GM12864 (cell line): ENCODE data around the gene MAP4.

Source experiments
- DNase-seq: peaks from one replicate; pipeline ENCODE4 v3.0.0-alpha.2; 2011; ENCODE audit warnings: low read depth
- H3K4me3 ChIP-seq: 2 replicates; pipeline ENCODE4 v1.5.1; 2011; ENCODE audit warnings: mild to moderate bottlenecking, low read depth, low read length, control low read depth
- CTCF ChIP-seq: IDR thresholded peaks from 2 replicates; pipeline ENCODE4 v1.5.1; 2011; ENCODE audit warnings: low read depth, mild to moderate bottlenecking, moderate library complexity, low read length, control low read depth, inconsistent platforms; ENCODE audit errors: missing control alignments

The MAP4 gene

GRCh38 chr3:47971081-47971480 is 45.1 kb downstream of the MAP4 start:
- no peak for TF ChIP-seq CTCF
- no peak for DNase-seq
- no peak overlapping the region for H3K4me3 ChIP-seq

- H3K4me3 ChIP-seq: no peak overlapping the region
- no peak for TF ChIP-seq CTCF
- DNase-seq: no peak
Measured at GRCh38 chr3:47964740-47965139, 51.5 kb downstream of the MAP4 start.

- no peak for DNase-seq
- no peak for TF ChIP-seq CTCF
Measured at GRCh38 chr3:47961815-47962606, 54.2 kb downstream of the MAP4 start.

DNA sequence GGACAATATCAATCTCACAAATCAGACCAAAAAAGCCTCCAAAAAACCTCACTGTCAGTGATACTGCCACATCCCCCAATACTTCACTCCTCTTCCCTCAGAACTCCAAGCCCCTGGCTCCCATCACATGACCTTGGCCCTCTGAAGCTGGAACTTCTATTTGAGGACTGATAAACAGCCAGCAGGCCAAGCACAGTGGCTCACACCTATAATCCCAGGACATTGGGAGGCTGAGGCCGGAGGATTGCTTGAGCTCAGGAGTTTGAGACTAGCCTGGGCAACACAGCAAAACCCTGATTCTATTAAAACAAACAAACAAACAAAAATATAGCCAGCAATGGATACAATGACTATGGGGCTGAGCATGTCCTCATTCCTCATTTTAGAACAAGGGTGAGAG is 55.2 kb downstream of the MAP4 start:
- no peak for TF ChIP-seq CTCF
- no peak overlapping the region for H3K4me3 ChIP-seq
- DNase-seq: no peak

More at GRCh38 chr3:47961815-47962606, 54.2 kb downstream of the MAP4 start:
- H3K4me3 ChIP-seq: no peak overlapping the region

GRCh38 chr3:47956521-47956920 is 59.7 kb downstream of the MAP4 start:
- no peak for DNase-seq
- no peak for TF ChIP-seq CTCF
- no peak overlapping the region for H3K4me3 ChIP-seq

DNA sequence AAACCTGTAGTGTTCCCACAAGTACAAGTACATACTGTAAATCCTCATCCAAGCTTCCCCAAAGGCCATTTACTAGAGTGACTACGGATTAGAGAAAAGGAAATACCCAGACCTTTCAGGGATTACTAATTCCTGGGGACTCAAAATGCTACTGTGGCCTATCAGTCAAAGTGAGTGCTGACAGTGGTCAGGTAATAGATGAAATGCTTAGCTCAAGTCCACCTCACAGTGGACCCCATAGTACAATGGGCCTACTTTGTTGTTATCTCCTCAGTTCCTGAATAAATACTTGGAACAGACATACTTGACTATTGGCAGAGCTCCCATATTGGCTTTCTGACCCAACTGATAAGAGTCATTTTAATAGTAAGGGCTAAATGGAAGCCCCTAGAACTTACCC is 61.6 kb downstream of the MAP4 start:
- DNase-seq: no peak
- no peak overlapping the region for H3K4me3 ChIP-seq
- TF ChIP-seq CTCF: no peak
